GM19328 (cell line): ENCODE results near the gene COG2.

Source experiments
- ATAC-seq: cut with Tn5 transposase; IDR thresholded peaks from one replicate; pipeline ENCODE4 v1.9.1; 2021; ENCODE audit warnings: mild to moderate bottlenecking, moderate library complexity; ENCODE audit not compliant: unreplicated experiment

COG2 gene

DNA sequence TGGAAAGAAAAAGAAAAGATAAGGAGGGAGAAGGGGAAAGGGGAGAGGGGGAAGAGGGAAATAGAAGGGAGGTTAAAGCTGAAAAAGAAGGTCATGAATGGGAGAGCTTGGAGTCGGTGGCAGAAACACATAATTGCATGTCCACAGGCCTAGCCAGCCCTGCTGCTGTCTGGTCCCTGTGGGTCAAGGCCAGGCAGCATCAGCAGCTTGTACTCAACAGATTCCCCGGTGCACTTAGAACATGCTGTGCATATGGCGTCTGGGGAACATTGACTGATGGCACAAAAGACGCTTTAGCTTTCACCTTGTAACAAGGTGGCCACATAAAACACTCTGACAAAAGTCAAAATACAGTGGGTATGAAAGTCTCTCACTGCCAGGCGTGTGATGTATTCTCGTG is 25.9 kb downstream of the COG2 start:
- no peak for ATAC-seq

DNA sequence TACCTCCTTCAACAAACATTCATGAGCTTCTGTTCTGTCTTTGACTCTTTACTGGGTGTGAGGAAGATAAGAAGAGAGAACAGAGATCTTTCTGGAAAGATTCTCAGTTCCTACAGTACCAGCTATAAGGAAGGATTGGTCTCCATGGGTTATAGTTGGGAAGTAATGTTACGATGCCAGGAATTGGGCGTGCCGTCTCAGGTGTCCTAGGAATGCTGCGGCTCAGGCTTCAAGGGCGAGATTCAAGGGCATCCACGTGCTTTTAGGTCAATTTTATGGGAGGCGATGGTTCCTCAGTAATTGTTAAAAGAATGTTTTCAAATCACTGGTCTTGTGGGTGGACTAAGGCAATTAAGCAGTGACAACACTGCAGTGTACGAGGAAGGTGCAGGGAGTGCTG is 27.3 kb downstream of the COG2 start:
- ATAC-seq: no peak

DNA sequence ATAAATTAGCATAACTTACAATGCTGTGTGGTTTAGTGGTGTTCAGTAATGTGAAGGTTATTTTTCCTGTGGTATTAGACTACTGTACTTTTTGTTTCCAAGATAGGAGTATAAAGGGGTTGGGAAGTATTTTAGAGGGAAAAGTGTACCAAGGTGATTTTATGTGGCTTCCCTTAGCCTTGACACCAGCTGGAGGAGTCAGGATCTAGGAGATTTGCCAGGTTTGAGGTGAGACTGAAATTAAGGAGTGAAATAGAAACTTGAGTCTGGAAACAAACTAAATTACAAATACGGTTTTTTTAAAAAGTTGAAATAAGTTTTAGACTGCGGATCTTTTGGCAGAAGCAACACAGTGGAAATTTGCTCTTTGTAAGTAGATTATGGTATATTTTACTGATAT is 32.3 kb downstream of the COG2 start:
- no peak for ATAC-seq

- ATAC-seq: no peak
These were observed 34.9 kb downstream of the COG2 start for GRCh38 chr1:230677200-230677599.

GRCh38 chr1:230679192-230679591 is 36.9 kb downstream of the COG2 start:
- ATAC-seq: no peak

DNA sequence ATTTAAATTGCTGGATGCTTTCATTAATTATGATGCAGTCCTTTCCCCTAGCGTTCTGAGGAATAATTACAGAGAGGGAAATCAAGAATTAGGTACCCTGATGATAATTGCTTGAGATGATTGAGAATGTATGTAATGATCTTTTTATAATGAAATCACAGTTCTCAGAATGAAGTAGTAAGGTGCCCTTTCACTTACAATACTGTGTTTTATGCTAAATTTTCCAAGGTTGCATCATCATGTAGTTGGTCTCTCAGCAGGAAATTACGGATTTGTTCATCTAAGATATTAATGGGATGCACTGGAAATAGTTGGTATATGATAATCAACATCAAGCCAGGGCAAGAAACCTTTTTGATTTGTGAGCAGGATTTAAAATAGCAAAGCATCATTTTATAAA is 37.5 kb downstream of the COG2 start:
- ATAC-seq: no peak

- no peak for ATAC-seq
These were observed 38.2 kb downstream of the COG2 start for GRCh38 chr1:230680300-230681025.

DNA sequence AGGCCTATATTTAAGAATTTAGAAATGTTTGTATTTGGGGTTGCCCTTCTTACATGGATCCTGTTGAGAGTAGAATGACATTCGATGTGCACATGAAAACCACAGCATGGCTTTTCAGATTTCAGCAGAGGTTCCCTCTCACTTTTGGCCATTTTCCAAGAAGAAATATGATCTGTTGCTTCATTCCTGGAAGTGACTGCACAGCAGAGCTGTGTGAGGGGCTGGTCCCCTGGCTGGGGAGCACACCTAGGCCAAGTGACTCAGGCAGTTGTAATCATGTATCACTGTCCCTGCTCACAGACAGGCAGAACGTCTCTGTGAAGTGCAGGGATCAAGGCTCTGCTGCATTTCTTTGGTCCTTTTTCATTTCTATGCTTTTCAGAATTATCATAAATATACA is 39.3 kb downstream of the COG2 start:
- ATAC-seq: no peak

GRCh38 chr1:230682274-230682673 is 40.0 kb downstream of the COG2 start:
- ATAC-seq: no peak

- no peak for ATAC-seq
These were observed 40.8 kb downstream of the COG2 start for GRCh38 chr1:230682882-230683610.

DNA sequence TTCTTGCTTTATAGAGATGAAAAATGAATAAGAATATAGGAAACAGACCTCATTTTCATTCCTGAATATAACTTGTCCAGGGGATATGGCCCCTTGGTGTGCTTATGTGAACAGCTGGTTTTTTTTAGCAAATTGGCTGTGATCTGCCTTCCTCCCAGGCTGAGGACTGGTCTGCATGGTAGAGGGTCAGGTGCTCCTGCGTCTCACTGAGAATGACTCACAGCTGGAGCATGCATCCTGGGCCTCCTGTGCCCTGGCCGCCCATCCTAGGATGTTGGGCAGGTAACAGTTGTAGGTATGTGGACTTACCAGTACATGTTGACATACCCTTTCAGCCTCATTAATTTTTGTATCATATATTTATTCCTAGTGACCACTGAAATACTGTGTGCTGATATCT is 41.9 kb downstream of the COG2 start:
- ATAC-seq: no peak

GRCh38 chr1:230684998-230685397 is 42.7 kb downstream of the COG2 start:
- ATAC-seq: no peak

- no peak for ATAC-seq
These were observed 44.5 kb downstream of the COG2 start for GRCh38 chr1:230686747-230687146.

- no peak for ATAC-seq
These were observed 47.8 kb downstream of the COG2 start for GRCh38 chr1:230690101-230690500.

- ATAC-seq: no peak
These were observed 49.3 kb downstream of the COG2 start for GRCh38 chr1:230691615-230692014.

GRCh38 chr1:230693221-230693620 is 50.9 kb downstream of the COG2 start:
- ATAC-seq: no peak

- no peak for ATAC-seq
These were observed 51.5 kb downstream of the COG2 start for GRCh38 chr1:230693777-230694176.

DNA sequence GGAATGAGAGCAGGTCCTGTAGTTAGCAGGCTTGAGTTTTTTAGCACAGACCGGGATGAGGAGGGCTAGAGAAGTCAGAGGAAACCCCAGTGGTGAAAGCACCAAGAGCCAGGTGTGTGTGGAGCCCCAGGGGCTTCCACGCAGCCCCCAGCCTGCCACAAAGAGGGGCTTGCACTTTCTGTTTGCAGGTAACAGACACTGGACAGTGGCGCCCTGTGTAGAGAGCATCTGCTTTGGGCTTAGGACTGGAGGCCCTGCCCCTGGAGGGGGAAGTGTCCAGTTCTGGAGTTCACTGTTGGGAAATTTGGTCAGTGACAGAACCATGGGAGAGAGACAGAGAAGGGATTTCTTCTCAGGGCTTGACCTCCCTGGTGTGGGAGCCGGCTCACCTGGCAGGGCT is 52.2 kb downstream of the COG2 start:
- no peak for ATAC-seq

GRCh38 chr1:230694991-230695390 is 52.7 kb downstream of the COG2 start:
- no peak for ATAC-seq

DNA sequence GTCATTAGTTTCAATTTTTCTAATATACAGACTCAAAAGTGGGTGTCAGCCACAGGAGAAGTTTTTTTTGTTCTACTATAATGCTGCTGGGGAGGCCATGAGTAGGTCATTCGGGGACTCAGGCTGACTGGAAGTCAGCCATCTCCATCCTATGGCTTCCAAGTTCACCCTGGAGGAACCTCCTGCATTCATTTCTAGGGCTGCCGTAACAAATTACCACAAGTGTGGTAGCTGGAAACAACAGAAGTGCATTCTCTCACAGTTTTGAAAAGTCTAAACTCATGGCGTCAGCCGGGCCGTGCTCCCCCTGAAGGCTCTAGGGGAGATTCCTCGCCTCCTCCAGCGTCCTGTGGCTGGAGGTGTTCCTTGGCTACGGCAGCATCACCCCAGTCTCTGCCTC is 53.9 kb downstream of the COG2 start:
- no peak for ATAC-seq

GRCh38 chr1:230696722-230697437 is 54.6 kb downstream of the COG2 start:
- no peak for ATAC-seq

- ATAC-seq: no peak
These were observed 55.8 kb downstream of the COG2 start for GRCh38 chr1:230698130-230698529.
